GM06990 (cell line): ENCODE results near the gene ZFC3H1.

Source experiments
- DNase-seq: peaks from one replicate; pipeline ENCODE4 v3.0.0-alpha.2; 2011; ENCODE audit not compliant: insufficient read length; ENCODE audit errors: extremely low read depth
- H3K27me3 ChIP-seq: replicated peaks from 2 replicates; pipeline ENCODE4 v1.6.0; 2011; ENCODE audit warnings: low read length; ENCODE audit not compliant: control insufficient read depth, insufficient read depth
- H3K36me3 ChIP-seq: 2 replicates; pipeline ENCODE4 v1.5.1; 2011; ENCODE audit warnings: low read length; ENCODE audit not compliant: control insufficient read depth, insufficient read depth
- H3K4me3 ChIP-seq: replicated peaks from 2 replicates; pipeline ENCODE4 v1.5.1; 2011; ENCODE audit warnings: low read depth, mild to moderate bottlenecking, control low read depth, low read length
- CTCF ChIP-seq: IDR thresholded peaks from 2 replicates; pipeline ENCODE4 v1.5.1; 2011; ENCODE audit warnings: low read length, control low read depth, mild to moderate bottlenecking, inconsistent platforms; ENCODE audit not compliant: insufficient read depth, poor library complexity, severe bottlenecking

Gene ZFC3H1

GRCh38 chr12:71625476-71625875 is 38.2 kb downstream of the ZFC3H1 start:
- TF ChIP-seq CTCF, result no peak
- no peak for DNase-seq
- Histone ChIP-seq H3K27me3 (no peaks in the 10 kb centered on the region), H3K36me3 (peaks cover 12% of the 10 kb centered on the region), H3K4me3 (no peak overlapping the region)

GRCh38 chr12:71621938-71622337 is 41.7 kb downstream of the ZFC3H1 start:
- H3K27me3 ChIP-seq, result no peaks in the 10 kb centered on the region
- no peak for TF ChIP-seq CTCF
- H3K36me3 ChIP-seq, result peaks cover 17% of the 10 kb centered on the region
- H3K4me3 ChIP-seq, result no peak overlapping the region
- DNase-seq, result no peak

- no peak for DNase-seq
- Histone ChIP-seq H3K4me3 (no peak overlapping the region), H3K27me3 (no peaks in the 10 kb centered on the region), H3K36me3 (peaks cover 8% of the 10 kb centered on the region)
- no peak for TF ChIP-seq CTCF
These were observed 53.4 kb downstream of the ZFC3H1 start for GRCh38 chr12:71610031-71610795.

- Histone ChIP-seq H3K27me3 (no peaks in the 10 kb centered on the region), H3K4me3 (no peak overlapping the region), H3K36me3 (peaks cover 6% of the 10 kb centered on the region)
- DNase-seq, result no peak
- no peak for TF ChIP-seq CTCF
These were observed 55.9 kb downstream of the ZFC3H1 start for GRCh38 chr12:71607494-71608330.

- DNase-seq, result no peak
- TF ChIP-seq CTCF, result no peak
- peaks cover 4% of the 10 kb centered on the region for H3K36me3 ChIP-seq
- H3K27me3 ChIP-seq, result no peaks in the 10 kb centered on the region
- no peak overlapping the region for H3K4me3 ChIP-seq
These were observed 58.6 kb downstream of the ZFC3H1 start for GRCh38 chr12:71605039-71605438.
